Adrenal gland (tissue), 5 donors: ENCODE measurements around the gene SVBP.

Experiments
- CTCF ChIP-seq, 6 experiments: fragments of 450-650 bp in 4 of 6; fragments of 200-600 bp in 2 of 6; sonication (generic) in 1 of 6; IDR thresholded peaks; 1 replicate in 5 of 6; 2 replicates in 1 of 6; pipeline versions ENCODE4 v1.5.1 to v1.8.0; 2016 to 2021; ENCODE audit warnings: antibody characterized with exemption in 6 of 6, mild to moderate bottlenecking in 2 of 6, moderate library complexity in 1 of 6
- POLR2A ChIP-seq, 2 donors: fragments of 450-650 bp; IDR thresholded peaks; one replicate each; pipeline ENCODE4 v1.6.1; 2017; ENCODE audit warnings: antibody characterized with exemption in 2 of 2, mild to moderate bottlenecking in 2 of 2, moderate library complexity in 1 of 2
- donor health status: DM: no; HTN: no; CAD: no.

- TF ChIP-seq CTCF (IDR thresholded peaks at IDR 0.05) (no peak), POLR2A (IDR thresholded peaks at IDR 0.05) (peak; percentile 90 to 98)
These were observed 50.3 kb downstream of the SVBP start, which contains the start of the genes C1orf50 and P3H1 for GRCh38 chr1:42766741-42767509.
